ENCODE measurements around the gene MSLN.
"Not testable (repeated sequence)": the region's sequence is repeated elsewhere in the genome, so short reads cannot be mapped to it uniquely, and the experiment has no call there.

DNA sequence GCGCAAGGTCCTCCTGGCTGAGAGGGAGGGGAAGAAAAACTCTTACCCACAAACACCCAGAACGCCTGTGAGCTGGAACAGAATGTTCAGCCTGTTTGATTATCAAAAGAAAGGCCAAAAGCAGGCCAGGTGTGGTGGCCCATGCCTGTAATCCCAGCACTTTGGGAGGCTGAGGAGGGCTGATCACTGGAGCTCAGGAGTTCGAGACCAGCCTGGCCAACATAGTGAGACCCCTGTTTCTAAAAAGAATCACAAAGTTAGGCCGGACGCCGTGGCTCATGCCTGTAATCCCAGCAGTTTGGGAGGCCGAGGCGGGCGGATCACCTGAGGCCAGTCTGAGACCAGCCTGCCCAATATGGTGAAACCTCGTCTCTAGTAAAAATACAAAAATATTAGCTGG lies 15.8 kb downstream of the MSLN start:
- not testable (repeated sequence) for TF ChIP-seq POLR2A (IDR thresholded peaks at IDR 0.05)
- TF ChIP-seq, protein P1, sequence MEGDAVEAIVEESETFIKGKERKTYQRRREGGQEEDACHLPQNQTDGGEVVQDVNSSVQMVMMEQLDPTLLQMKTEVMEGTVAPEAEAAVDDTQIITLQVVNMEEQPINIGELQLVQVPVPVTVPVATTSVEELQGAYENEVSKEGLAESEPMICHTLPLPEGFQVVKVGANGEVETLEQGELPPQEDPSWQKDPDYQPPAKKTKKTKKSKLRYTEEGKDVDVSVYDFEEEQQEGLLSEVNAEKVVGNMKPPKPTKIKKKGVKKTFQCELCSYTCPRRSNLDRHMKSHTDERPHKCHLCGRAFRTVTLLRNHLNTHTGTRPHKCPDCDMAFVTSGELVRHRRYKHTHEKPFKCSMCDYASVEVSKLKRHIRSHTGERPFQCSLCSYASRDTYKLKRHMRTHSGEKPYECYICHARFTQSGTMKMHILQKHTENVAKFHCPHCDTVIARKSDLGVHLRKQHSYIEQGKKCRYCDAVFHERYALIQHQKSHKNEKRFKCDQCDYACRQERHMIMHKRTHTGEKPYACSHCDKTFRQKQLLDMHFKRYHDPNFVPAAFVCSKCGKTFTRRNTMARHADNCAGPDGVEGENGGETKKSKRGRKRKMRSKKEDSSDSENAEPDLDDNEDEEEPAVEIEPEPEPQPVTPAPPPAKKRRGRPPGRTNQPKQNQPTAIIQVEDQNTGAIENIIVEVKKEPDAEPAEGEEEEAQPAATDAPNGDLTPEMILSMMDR (IDR thresholded peaks at IDR 0.05) = not testable (repeated sequence)
